Measurements from ENCODE around the gene CYP2A6.

CYP2A6 gene

DNA sequence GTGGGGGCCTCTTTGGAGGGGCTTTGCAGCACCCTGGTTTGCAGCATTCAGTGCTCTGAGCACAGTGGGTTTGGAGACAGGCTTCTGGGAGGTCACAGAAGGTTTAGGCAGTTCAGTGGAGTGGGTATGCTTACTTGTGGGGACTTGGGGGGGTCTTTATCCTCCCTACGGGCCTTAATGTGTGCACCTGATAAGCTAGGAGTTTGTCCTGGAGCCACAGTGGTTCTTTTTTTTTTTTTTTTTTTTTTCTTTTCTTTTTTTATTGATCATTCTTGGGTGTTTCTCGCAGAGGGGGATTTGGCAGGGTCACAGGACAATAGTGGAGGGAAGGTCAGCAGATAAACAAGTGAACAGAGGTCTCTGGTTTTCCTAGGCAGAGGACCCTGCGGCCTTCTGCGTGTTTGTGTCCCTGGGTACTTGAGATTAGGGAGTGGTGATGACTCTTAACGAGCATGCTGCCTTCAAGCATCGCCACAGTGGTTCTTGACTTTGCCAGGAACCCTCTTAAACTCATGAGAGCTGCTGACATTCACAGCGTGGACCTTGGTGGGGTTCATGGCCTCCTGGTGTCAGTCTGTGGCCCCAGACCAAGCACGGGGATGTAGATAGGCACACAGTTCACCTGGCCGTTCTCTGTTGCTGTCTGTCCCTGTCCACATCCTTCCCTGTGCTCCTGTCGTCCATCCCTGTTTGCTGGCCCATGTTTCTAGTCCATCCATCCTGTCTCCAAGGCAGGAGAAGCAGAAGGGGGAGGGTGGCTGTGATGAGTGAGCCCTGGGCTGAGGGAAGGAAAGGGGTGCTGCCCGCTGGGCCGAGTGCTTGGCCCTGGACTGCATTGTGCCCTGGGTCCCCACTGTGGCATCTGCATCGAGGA lies 48.6 kb downstream of the CYP2A6 start:
- DNase-seq, result no peak

DNA sequence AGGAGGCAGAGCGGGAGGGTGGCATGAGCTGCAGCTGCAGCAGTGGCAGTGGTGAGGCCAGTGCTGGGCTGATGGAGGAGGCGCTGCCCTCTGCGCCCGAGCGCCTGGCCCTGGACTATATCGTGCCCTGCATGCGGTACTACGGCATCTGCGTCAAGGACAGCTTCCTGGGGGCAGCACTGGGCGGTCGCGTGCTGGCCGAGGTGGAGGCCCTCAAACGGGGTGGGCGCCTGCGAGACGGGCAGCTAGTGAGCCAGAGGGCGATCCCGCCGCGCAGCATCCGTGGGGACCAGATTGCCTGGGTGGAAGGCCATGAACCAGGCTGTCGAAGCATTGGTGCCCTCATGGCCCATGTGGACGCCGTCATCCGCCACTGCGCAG lies 49.3 kb downstream of the CYP2A6 start:
- DNase-seq, result no peak

DNA sequence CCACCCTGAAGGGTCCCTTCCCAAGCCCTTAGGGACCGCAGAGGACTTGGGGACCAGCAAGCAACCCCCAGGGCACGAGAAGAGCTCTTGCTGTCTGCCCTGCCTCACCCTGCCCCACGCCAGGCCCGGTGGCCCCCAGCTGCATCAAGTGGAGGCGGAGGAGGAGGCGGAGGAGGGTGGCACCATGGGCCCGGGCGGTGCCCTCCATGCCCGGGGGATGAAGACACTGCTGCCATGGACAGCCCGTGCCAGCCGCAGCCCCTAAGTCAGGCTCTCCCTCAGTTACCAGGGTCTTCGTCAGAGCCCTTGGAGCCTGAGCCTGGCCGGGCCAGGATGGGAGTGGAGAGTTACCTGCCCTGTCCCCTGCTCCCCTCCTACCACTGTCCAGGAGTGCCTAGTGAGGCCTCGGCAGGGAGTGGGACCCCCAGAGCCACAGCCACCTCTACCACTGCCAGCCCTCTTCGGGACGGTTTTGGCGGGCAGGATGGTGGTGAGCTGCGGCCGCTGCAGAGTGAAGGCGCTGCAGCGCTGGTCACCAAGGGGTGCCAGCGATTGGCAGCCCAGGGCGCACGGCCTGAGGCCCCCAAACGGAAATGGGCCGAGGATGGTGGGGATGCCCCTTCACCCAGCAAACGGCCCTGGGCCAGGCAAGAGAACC lies 49.8 kb downstream of the CYP2A6 start:
- DNase-seq, result no peak

DNA sequence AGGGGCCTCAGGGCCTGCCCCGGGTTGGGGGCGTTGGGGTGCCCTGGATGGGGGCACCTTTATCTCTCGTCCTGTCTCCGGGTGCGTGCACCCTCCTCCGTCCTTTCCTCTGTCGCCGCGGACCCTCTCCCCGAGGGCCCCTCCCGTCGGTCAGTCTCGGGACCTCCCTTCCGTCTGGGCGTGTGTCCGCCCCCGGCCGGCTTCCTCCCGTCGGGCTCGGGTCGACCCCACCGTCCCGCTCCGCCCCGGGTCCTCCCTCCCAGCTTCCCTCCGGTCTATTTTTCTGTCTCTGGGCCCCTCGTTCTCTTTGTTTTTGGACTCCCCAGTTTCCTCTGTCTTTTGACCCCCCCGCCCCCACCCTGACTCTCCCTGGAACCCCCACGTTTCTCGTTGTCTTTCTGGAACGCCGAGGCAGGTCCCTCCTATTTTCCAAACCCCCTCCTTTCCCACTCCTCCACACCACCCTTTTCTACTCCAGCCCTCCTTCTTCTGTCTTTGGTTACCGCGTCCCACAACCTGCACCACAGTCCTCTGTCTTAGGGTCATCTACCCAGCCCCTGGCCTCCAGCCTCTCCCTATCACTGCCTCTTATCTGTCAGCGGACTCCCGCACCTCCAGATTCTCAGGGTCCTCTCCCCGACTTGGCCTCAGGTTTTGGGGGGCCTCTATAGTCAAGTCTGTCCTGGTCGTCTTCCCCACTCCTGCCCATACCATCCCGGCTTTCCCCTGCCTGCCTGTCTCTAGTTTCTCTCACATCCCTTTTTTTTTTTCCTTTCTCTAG lies 50.5 kb downstream of the CYP2A6 start:
- no peak for DNase-seq

DNA sequence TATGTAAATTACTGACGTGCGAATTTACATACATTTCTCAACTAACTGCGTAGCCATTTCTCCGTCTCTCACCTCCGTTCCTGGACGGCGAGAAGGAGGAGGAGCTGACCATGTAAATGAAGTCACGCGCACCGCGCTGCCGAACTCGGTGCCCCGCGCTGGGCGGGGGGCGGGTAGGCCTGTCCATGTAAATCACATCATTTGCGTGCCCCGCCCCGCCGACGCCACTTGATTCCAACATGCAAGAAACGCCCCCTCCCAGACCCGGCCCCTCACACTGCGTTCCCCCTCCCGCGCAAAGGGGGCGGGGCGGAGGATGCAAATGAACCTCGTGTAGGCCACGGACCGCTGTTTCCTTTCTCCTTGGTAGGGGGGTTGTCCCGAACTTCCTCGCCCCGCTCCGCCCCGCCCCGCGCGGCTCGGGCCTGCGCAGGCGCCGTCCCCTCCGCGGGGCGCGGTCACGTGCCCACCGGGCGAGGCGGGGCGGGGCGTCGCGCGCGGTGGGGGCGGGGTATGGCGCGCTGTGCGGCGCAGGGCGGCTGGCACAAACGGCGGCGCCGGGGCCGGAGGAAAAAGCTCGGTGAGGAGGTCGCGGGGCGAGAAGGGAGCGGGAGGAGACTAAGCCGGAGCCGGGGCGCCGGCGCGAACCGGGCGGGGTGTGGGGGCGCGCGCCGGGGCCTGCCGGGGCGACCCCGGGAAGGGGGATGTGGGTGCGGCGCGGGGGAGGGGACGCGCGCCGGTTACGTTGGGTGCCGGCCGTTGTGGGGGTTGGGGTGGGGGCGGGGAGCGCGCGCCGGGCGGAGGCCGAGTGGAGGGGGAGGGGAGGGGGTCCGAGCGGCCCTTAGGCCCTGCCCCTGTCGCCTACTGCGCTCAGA lies 51.3 kb downstream of the CYP2A6 start, which contains the start of gene EGLN2:
EGLN2 (plus strand) TSS at position 509 of the 875 bp plus-strand sequence. CDS start 1,382 bp downstream, outside the sequence.
- DNase-seq, result peak; percentile 99

DNA sequence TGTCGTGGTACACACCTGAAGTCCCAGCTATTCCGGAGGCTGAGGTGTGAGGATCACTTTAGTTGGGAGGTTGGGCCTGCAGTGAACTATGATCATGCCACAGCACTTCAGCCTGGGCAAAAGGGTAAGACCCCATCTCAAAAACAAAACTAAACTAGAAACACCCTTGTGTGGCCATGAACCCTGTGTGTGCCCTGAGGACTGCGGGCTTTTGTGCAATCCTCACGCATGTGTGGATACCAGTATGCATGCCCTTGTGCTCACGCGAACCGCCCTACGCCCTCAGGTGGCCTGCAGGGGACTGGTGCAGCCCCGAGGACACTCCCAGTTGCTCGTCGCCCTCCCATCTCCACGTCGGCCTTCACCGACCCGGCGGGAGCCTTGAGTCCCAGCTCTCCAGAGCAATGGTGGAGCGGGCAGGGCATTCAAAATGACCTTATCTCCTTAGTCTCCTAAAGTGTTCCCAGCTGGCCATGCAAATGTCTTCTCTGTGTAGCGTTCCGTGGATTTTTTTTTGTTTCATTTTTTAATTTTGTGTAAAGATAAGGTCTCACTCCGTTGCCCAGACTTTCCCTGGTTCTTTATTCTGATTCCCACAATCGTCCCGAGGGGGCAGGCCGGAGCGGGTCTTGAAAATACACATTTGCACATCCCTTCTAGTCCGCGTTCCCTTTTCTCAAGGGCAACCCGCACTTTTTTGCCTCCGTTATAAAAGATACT lies 52.1 kb downstream of the CYP2A6 start:
- peak; percentile 58 for DNase-seq

DNA sequence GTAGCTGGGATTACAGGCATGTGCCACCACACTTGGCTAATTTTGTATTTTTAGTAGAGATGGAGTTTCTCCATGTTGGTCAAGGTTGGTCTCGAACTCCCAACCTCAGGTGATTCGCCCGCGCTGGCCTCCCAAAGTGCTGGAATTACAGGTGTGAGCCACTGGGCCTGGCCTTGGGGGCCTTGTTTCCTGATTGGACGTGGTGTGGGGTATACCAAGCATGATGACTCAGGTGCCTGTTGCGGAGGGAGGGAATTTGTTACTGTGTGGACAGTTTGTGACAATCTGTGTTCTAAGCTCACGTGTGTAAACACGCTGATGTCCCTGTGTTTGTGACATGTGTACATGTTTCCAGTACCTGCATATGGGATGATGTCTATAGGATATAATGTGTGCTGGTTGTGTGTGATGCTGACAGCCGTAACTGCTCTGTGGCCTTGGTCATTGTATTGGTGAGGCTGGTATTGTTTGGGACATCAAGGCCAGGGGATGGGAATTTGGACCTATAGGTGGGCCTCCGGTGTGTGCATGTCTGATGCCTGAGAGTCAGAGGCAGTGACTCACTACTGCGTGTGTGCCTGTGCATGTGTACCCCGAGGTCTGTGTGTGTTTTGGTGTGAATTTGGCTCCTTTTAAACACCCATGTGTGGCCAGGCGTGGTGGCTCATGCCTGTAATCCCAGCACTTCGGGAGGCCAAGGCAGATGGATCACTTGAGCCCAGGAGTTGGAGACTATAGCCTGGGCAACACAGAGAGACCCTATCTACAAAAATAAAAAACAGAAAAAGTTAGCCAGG lies 52.9 kb downstream of the CYP2A6 start:
- DNase-seq, result no peak
